GM12878 (cell line): ENCODE data around the gene TMEM263. TPM values are rescaled to one million over a fixed set of nuclear protein-coding genes. Genes with fewer than 3 reads are reported as not detected.

Experiments used
- ATAC-seq: fragments of 200-7000 bp; cut with Tn5 transposase; 3 replicates; pipeline ENCODE4 v1.9.1; 2020; ENCODE audit warnings: mild to moderate bottlenecking, moderate library complexity
- BruUV-seq: library from RNA; stranded (reverse); fragments of 400-500 nt; replicated peaks from 2 replicates; lab custom pipeline; 2021; lab: Mats Ljungman, UMichigan
- CTCF ChIA-PET: fragments of 300-600 bp; sonication (Branson Sonifier 250); formaldehyde crosslinking; extraction: SDS; loops from one replicate; lab custom pipeline; 2021; ENCODE audit warnings: inconsistent platforms; lab: Yijun Ruan, JAX
- POLR2A ChIA-PET: fragments of 350-600 bp; formaldehyde crosslinking; extraction: SDS; loops from one replicate; lab custom pipeline; 2021; ENCODE audit warnings: inconsistent platforms; lab: Charles Lee
- RAD21 ChIA-PET: fragments of 300-600 bp; sonication (Branson Sonifier 250); formaldehyde crosslinking; loops from one replicate; lab custom pipeline; 2023; ENCODE audit warnings: antibody characterized with exemption; ENCODE audit not compliant: unreplicated experiment; lab: Charles Lee
- SMC1A ChIA-PET: fragments of 300-600 bp; sonication (Branson Sonifier 250); formaldehyde crosslinking; loops from one replicate; lab custom pipeline; 2023; ENCODE audit not compliant: unreplicated experiment, uncharacterized antibody; lab: Charles Lee
- DNase-seq: peaks from one replicate; pipeline ENCODE4 v3.0.0-alpha.2; 2011; ENCODE audit warnings: low read depth, low spot score
- FAIRE-seq: peaks from 3 replicates; lab custom pipeline; 2011; peaks lifted over from hg19 to GRCh38; lab: Jason Lieb, UNC
- H2AFZ ChIP-seq: 2 replicates; pipeline ENCODE4 v1.6.0; 2011; ENCODE audit warnings: low read depth, low read length, control low read depth; ENCODE audit not compliant: control insufficient read depth
- H3K27ac ChIP-seq: 2 replicates; pipeline ENCODE4 v1.5.1; 2011; ENCODE audit warnings: control low read depth; ENCODE audit not compliant: control insufficient read depth, insufficient read depth
- H3K27me3 ChIP-seq, 2 experiments: replicated peaks in 1 of 2; 2 replicates each; pipeline versions ENCODE4 v1.6.0 to v1.6.1; 2011; ENCODE audit warnings: low read length in 1 of 2; ENCODE audit not compliant: control insufficient read depth in 2 of 2, insufficient read depth in 2 of 2
- H3K36me3 ChIP-seq, 2 experiments: 2 replicates each; pipeline ENCODE4 v1.5.1; 2011; ENCODE audit warnings: low read length in 1 of 2; ENCODE audit not compliant: control insufficient read depth in 2 of 2, insufficient read depth in 2 of 2
- H3K4me1 ChIP-seq: 2 replicates; pipeline ENCODE4 v1.6.1; 2011; ENCODE audit warnings: mild to moderate bottlenecking, low read length, moderate library complexity, mixed read lengths; ENCODE audit not compliant: control insufficient read depth, insufficient read depth
- H3K4me2 ChIP-seq: 2 replicates; pipeline ENCODE4 v1.6.0; 2011; ENCODE audit warnings: control low read depth; ENCODE audit not compliant: control insufficient read depth, insufficient read depth
- H3K4me3 ChIP-seq: fragments of 200-600 bp; sonication (generic); 2 replicates; pipeline ENCODE4 v1.5.1; 2016
- H3K79me2 ChIP-seq: 2 replicates; pipeline ENCODE4 v1.6.0; 2011; ENCODE audit warnings: low read length; ENCODE audit not compliant: control insufficient read depth, insufficient read depth
- H3K9ac ChIP-seq: 2 replicates; pipeline ENCODE4 v1.8.0; 2011; ENCODE audit warnings: low read length, control low read depth, mixed read lengths; ENCODE audit not compliant: control insufficient read depth, insufficient read depth
- H3K9me3 ChIP-seq: replicated peaks from 3 replicates; pipeline ENCODE4 v1.5.1; 2011; ENCODE audit warnings: mild to moderate bottlenecking, low read length; ENCODE audit not compliant: control insufficient read depth, insufficient read depth
- H4K20me1 ChIP-seq: 2 replicates; pipeline ENCODE4 v1.6.0; 2011; ENCODE audit not compliant: control insufficient read depth, insufficient read depth
- ATF7 ChIP-seq: fragments of 450-650 bp; IDR thresholded peaks from 2 replicates; pipeline ENCODE4 v1.6.1; 2016; ENCODE audit warnings: low read depth, mild to moderate bottlenecking
- CBX5 ChIP-seq: sonication (generic); IDR thresholded peaks from 2 replicates; pipeline ENCODE4 v1.6.1; 2016; ENCODE audit warnings: low read depth, moderate library complexity, mild to moderate bottlenecking, inconsistent platforms
- CEBPB ChIP-seq, 2 experiments: fragments of 150-350 bp in 1 of 2; IDR thresholded peaks; 2 replicates each; pipeline ENCODE4 v1.6.1; 2012 to 2014; ENCODE audit warnings: low read depth in 2 of 2, low read length in 2 of 2, borderline replicate concordance in 1 of 2, inconsistent platforms in 1 of 2
- E2F4 ChIP-seq: IDR thresholded peaks from 2 replicates; pipeline ENCODE4 v1.6.1; 2012; ENCODE audit warnings: low read depth, low read length, improper control_type of control experiment
- EZH2 ChIP-seq: IDR thresholded peaks from 2 replicates; pipeline ENCODE4 v1.6.1; 2012; ENCODE audit warnings: low read depth, mild to moderate bottlenecking, control low read depth, inconsistent platforms, low read length, borderline replicate concordance; ENCODE audit not compliant: control insufficient read depth
- FOS ChIP-seq: IDR thresholded peaks from 3 replicates; pipeline ENCODE4 v1.6.1; 2011; ENCODE audit warnings: borderline replicate concordance; ENCODE audit not compliant: insufficient read length; ENCODE audit errors: extremely low read depth
- FOXM1 ChIP-seq: IDR thresholded peaks from 2 replicates; pipeline ENCODE4 v1.6.1; 2012; ENCODE audit warnings: low read depth, mild to moderate bottlenecking, inconsistent platforms, low read length, moderate library complexity
- HDAC6 ChIP-seq: fragments of 200-600 bp; sonication (generic); IDR thresholded peaks from one replicate; pipeline ENCODE4 v1.8.0; 2017; ENCODE audit warnings: antibody characterized with exemption; ENCODE audit not compliant: unreplicated experiment
- MEF2A ChIP-seq: IDR thresholded peaks from 2 replicates; pipeline ENCODE4 v1.6.1; 2011; ENCODE audit warnings: low read depth, mild to moderate bottlenecking, low read length, moderate library complexity; ENCODE audit not compliant: insufficient read depth
- MTA2 ChIP-seq: fragments of 450-650 bp; IDR thresholded peaks from 2 replicates; pipeline ENCODE4 v1.6.1; 2016; ENCODE audit warnings: low read depth, mild to moderate bottlenecking, moderate library complexity
- MXI1 ChIP-seq: fragments of 150-350 bp; IDR thresholded peaks from 2 replicates; pipeline ENCODE4 v1.6.1; 2011; ENCODE audit warnings: low read depth, mild to moderate bottlenecking, inconsistent platforms, low read length, improper control_type of control experiment
- MYC ChIP-seq: IDR thresholded peaks from 2 replicates; pipeline ENCODE4 v1.6.1; 2011; ENCODE audit warnings: mild to moderate bottlenecking, low read length, moderate library complexity, inconsistent platforms; ENCODE audit not compliant: insufficient read depth, insufficient replicate concordance, insufficient read length, severe bottlenecking
- NFIC ChIP-seq: IDR thresholded peaks from 2 replicates; pipeline ENCODE4 v1.6.1; 2012; ENCODE audit warnings: low read depth, mild to moderate bottlenecking, inconsistent platforms, low read length, moderate library complexity
- NFXL1 ChIP-seq: fragments of 450-650 bp; IDR thresholded peaks from 2 replicates; pipeline ENCODE4 v1.6.1; 2017; ENCODE audit warnings: antibody characterized with exemption, mild to moderate bottlenecking, borderline replicate concordance
- NFYB ChIP-seq: IDR thresholded peaks from 2 replicates; pipeline ENCODE4 v1.6.1; 2011; ENCODE audit warnings: low read depth, mild to moderate bottlenecking, low read length, improper control_type of control experiment, moderate library complexity; ENCODE audit not compliant: insufficient read depth
- PAX5 ChIP-seq: IDR thresholded peaks from 2 replicates; pipeline ENCODE4 v1.6.1; 2011; ENCODE audit warnings: low read depth, low read length, borderline replicate concordance
- TBL1XR1 ChIP-seq: IDR thresholded peaks from 2 replicates; pipeline ENCODE4 v1.6.1; 2012; ENCODE audit warnings: low read depth, low read length, improper control_type of control experiment
- TCF3 ChIP-seq: IDR thresholded peaks from 2 replicates; pipeline ENCODE4 v1.6.1; 2012; ENCODE audit warnings: low read depth, mild to moderate bottlenecking, low read length, borderline replicate concordance; ENCODE audit not compliant: insufficient read depth
- ZNF622 ChIP-seq: fragments of 450-650 bp; IDR thresholded peaks from 2 replicates; pipeline ENCODE4 v1.6.1; 2017; ENCODE audit warnings: mild to moderate bottlenecking, inconsistent platforms
- WGBS: methylation state at CpG from one replicate; pipeline ENCODE4 v1.1.6; 2016; ENCODE audit warnings: low lambda C conversion rate; ENCODE audit not compliant: insufficient replicate concordance, insufficient coverage; ENCODE audit errors: missing lambda C conversion rate; 5-methylcytosine and 5-hydroxymethylcytosine counted together
- in situ Hi-C: fragments of 300-500 bp; cut with MboI; formaldehyde crosslinking; loops from 9 replicates; pipeline ENCODE4 v1.14.3; 2018; ENCODE audit warnings: mixed read lengths
- intact Hi-C: fragments of 100-400 bp; cut with micrococcal nuclease; formaldehyde crosslinking; loops from one replicate; pipeline ENCODE4 v1.14.2; 2022; ENCODE audit not compliant: unreplicated experiment
- polyA plus RNA-seq, 11 experiments: library from polyadenylated mRNA; depleted of rRNA in 4 of 11; unstranded in 6 of 11; stranded (reverse) in 5 of 11; fragments of >200 nt; fragmentation: Nextera tagmentation in 4 of 11; fragmentation: Illumina TruSeq in 1 of 11; extraction: Ambion mirVana in 4 of 11; extraction: Trizol in 1 of 11; gene quantifications; 1 replicate in 1 of 11; 2 replicates in 10 of 11; pipeline versions ENCODE4 v1.2.1 to v1.2.3, GENCODE V29; 2011 to 2016; ENCODE audit warnings: inconsistent platforms in 2 of 11, missing spikeins in 2 of 11, low read depth in 1 of 11
- total RNA-seq, 4 experiments: library from RNA; depleted of rRNA in 3 of 4; stranded (reverse); fragments of >200 nt in 3 of 4; fragmentation: Illumina TruSeq in 1 of 4; extraction: Trizol in 1 of 4; gene quantifications; 2 replicates each; pipeline versions ENCODE4 v1.2.1 to v1.2.3, GENCODE V29; 2013 to 2021

TMEM263 gene
- total and polyA plus RNA-seq, 10 of the 15 experiments (the other 5 are each of a cell fraction or from before 2014, with no cell fraction given) = 15.4 to 41.3 (median 27.6) TPM

GRCh38 chr12:106964526-106964925, 8.8 kb downstream of the TMEM263 start:
- H3K4me3 ChIP-seq = no peak overlapping the region
- H4K20me1 ChIP-seq = no peaks in the 10 kb centered on the region
- ATAC-seq (no peak), FAIRE-seq (no peak), DNase-seq (no peak)
- H3K9me3 ChIP-seq = no peaks in the 10 kb centered on the region
- intact Hi-C loops = no loop called here
- no TSS peak for BruUV-seq
- H3K36me3 ChIP-seq = peaks cover 0 to 20% of the 10 kb centered on the region in 2 experiments; a peak in 3 of 4 replicates
- no peak overlapping the region for H2AFZ ChIP-seq
- no peak overlapping the region for H3K9ac ChIP-seq
- H3K27ac ChIP-seq = no peak overlapping the region
- POLR2A ChIA-PET = no interaction called here
- no peaks in the 10 kb centered on the region for H3K27me3 ChIP-seq
- in situ Hi-C loops = no loop called here
- H3K79me2 ChIP-seq = peaks cover 8% of the 10 kb centered on the region
- 74% methylated on average over 2 of the region's 2 CpGs for WGBS
- H3K4me1 ChIP-seq = no peaks in the 10 kb centered on the region
- H3K4me2 ChIP-seq = no peak overlapping the region
- CTCF ChIA-PET = no interaction called here
- SMC1A ChIA-PET = no interaction called here
- RAD21 ChIA-PET = no interaction called here
- no peak for TF ChIP-seq MTA2
- no peak for TF ChIP-seq CBX5
- no peak for TF ChIP-seq NFIC
- no peak for TF ChIP-seq MXI1
- no peak for TF ChIP-seq MEF2A
- TF ChIP-seq FOS = no peak
- no peak for TF ChIP-seq FOXM1

DNA sequence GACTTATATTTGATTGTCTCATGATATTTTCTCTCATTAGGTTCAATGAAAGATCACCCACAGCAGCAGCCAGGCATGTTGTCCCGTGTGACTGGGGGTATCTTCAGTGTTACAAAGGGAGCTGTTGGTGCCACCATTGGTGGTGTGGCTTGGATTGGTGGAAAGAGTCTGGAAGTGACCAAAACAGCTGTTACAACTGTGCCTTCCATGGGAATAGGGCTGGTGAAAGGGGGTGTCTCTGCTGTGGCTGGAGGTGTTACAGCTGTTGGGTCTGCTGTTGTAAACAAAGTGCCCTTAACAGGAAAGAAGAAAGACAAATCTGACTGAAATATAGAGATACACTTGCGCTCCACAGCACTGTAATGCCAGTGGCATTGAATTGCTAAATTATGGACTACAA, 15.4 kb downstream of the TMEM263 start:
- Histone ChIP-seq H3K27me3 (no peaks in the 10 kb centered on the region), H3K79me2 (no peaks in the 10 kb centered on the region; the same call in 1 of the 2 replicates), H3K4me3 (no peak overlapping the region), H3K27ac (no peak overlapping the region), H3K4me2 (no peak overlapping the region), H3K36me3 (peaks cover 0 to 17% of the 10 kb centered on the region in 2 experiments; a peak in 2 of 4 replicates), H4K20me1 (no peaks in the 10 kb centered on the region), H3K9me3 (no peaks in the 10 kb centered on the region), H3K9ac (no peak overlapping the region), H3K4me1 (peaks cover 5% of the 10 kb centered on the region; the same call in 1 of the 2 replicates), H2AFZ (no peak overlapping the region)
- ATAC-seq (no peak), FAIRE-seq (no peak), DNase-seq (no peak)
- intact Hi-C loops (no loop called here), in situ Hi-C loops (no loop called here)
- no TSS peak for BruUV-seq
- SMC1A ChIA-PET = interaction anchor here (1.6 kb wide), 1 partner anchor 13 kb away, joined by 4 read pairs; no protein-coding TSS in a partner anchor
- 97% methylated on average over 2 of the region's 2 CpGs for WGBS
- RAD21 ChIA-PET = interaction anchor here (1.1 kb wide), 1 partner anchor 15 kb away, joined by 3 read pairs; the partner anchor contains the start of gene TMEM263
- POLR2A ChIA-PET = interaction anchor here (0.7 to 1.3 kb wide), 2 partner anchors 9 to 13 kb away, joined by 3 read pairs; no protein-coding TSS in a partner anchor
- CTCF ChIA-PET = interaction anchor here (0.8 to 1.1 kb wide), 2 partner anchors 12 to 13 kb away, joined by 3 read pairs; no protein-coding TSS in a partner anchor
- no peak for TF ChIP-seq EZH2
- TF ChIP-seq CEBPB (IDR thresholded peaks at IDR 0.05; ENCODE audit: borderline replicate concordance in 1 of 2, low read depth in 2 of 2, low read length in 2 of 2) = no peak
- TF ChIP-seq NFYB = no peak
- TF ChIP-seq E2F4 = no peak
- TF ChIP-seq PAX5 = no peak
- TF ChIP-seq TBL1XR1 = no peak
- no peak for TF ChIP-seq TCF3
- TF ChIP-seq NFXL1 = no peak
- no peak for TF ChIP-seq ZNF622
- no peak for TF ChIP-seq MYC
- TF ChIP-seq HDAC6 = no peak
- no peak for TF ChIP-seq ATF7
